Body of pancreas (tissue), 4 donors: ENCODE data around the gene TBC1D17.

Experiments
- POLR2A ChIP-seq, 3 donors: fragments of 450-650 bp; IDR thresholded peaks; one replicate each; pipeline ENCODE4 v1.6.1; 2016; ENCODE audit warnings: antibody characterized with exemption in 3 of 3, mild to moderate bottlenecking in 2 of 3
- TF ChIP-seq, protein P1 (sequence below), 7 experiments: fragments of 450-650 bp in 4 of 7; fragments of 200-600 bp in 3 of 7; sonication (generic) in 3 of 7; IDR thresholded peaks; one replicate each; pipeline ENCODE4 v1.5.1; 2016 to 2019; ENCODE audit warnings: antibody characterized with exemption in 7 of 7

DNA sequence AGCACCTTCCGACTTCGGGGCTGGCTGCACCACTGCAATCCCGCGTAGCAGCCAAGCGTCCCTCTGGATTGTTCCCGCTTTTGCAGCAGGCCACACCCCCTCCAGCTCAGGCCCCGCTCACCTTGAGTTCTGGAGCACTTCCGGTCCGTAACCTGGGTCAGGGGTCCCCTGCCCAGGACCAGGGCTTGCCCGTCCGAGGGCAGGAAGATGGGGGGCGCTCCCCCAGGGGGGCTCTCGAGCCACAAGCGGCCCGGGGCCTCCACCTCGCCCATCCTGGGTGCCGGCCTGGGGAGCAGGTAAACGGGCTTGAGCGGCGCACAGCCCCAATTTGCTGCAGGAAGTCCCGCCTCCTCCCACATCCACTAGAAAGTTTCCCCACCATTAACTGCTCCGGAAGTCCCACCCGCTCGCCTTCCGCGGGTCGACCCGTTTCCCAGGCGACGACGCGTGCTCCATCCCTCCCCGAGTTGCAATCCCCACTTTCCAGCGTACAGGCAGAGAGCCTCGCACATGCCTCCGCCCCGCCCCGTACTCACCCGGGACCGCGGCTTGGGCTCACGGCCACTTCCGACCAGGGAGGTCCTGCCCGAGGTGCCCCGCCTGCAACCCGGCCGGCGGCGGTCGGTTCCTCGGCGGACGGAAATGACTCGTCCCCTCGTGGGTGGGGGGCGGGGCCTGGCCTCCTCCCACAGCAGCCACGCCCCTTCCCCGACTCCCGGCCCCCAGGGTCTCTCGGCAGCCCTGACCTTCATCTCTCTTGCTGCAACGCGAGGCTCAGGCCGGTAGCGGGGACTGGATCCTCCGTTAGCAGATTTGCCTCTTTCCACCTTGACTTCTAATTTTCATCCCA is 10.3 kb upstream of the TBC1D17 start, which contains the start of gene PNKP:
- TF ChIP-seq, protein P1, sequence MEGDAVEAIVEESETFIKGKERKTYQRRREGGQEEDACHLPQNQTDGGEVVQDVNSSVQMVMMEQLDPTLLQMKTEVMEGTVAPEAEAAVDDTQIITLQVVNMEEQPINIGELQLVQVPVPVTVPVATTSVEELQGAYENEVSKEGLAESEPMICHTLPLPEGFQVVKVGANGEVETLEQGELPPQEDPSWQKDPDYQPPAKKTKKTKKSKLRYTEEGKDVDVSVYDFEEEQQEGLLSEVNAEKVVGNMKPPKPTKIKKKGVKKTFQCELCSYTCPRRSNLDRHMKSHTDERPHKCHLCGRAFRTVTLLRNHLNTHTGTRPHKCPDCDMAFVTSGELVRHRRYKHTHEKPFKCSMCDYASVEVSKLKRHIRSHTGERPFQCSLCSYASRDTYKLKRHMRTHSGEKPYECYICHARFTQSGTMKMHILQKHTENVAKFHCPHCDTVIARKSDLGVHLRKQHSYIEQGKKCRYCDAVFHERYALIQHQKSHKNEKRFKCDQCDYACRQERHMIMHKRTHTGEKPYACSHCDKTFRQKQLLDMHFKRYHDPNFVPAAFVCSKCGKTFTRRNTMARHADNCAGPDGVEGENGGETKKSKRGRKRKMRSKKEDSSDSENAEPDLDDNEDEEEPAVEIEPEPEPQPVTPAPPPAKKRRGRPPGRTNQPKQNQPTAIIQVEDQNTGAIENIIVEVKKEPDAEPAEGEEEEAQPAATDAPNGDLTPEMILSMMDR (IDR thresholded peaks at IDR 0.05) = no peak
- peak; percentile 37 to 79 (median 76) for TF ChIP-seq POLR2A (IDR thresholded peaks at IDR 0.05)
